Activated CD4-positive, alpha-beta T cell treated with anti-CD3 and anti-CD28 coated beads, Interleukin-10, Interleukin-2, amounts not matched to agents 100 ng/mL and 50 ng/mL, durations not matched to agents 16 hours and 8 hours (primary cell): ENCODE results near the gene HOATZ.

Source experiments
- DNase-seq: peaks from one replicate; pipeline ENCODE4 v3.0.0-alpha.2; 2020

The HOATZ gene

DNA sequence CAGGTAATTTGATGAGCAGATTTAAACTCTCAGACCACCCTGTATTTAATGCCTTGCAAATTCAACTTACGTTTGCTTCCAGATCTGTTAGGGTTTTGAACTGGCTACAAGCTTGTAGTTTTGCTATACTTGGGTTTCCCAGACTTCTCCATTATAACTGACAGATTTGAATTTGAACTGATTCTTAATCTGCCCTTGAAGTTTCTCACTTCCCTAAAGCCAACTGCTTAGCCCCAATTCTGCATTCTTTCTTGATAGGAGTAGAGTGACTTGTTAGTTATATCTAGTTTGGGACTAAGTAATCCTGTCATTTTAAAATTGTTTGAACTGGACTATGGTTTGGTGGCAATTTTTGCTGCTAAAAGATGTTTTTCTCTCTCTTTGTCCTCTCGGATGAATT, 35.7 kb downstream of the HOATZ start:
- DNase-seq = no peak

GRCh38 chr11:111554532-111554931, 40.0 kb downstream of the HOATZ start:
- no peak for DNase-seq

- DNase-seq = no peak
These were observed 40.7 kb downstream of the HOATZ start for GRCh38 chr11:111555255-111555654.

GRCh38 chr11:111557425-111558111, 43.0 kb downstream of the HOATZ start:
- DNase-seq = no peak

DNA sequence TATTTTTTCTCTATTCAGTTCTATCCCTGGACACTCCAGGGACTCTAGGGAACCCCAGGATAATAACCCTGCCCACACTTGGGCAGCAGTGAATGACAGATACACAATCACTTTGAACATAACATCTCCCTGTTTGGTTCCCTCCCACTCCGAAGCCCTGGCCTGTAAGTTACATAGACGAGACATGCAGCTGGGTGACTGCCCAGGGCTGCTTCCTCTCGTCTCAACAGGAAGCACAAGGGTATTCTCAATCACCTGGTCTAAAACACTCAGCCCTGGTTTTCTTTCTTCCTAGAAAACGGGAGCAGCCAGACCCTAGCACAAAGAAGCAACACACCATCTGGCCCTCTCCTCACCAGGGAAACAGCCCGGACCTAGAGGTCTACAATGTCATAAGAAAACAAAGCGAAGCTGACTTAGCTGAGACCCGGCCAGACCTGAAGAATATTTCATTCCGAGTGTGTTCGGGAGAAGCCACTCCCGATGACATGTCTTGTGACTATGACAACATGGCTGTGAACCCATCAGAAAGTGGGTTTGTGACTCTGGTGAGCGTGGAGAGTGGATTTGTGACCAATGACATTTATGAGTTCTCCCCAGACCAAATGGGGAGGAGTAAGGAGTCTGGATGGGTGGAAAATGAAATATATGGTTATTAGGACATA, 45.4 kb downstream of the HOATZ start:
- DNase-seq = no peak

DNA sequence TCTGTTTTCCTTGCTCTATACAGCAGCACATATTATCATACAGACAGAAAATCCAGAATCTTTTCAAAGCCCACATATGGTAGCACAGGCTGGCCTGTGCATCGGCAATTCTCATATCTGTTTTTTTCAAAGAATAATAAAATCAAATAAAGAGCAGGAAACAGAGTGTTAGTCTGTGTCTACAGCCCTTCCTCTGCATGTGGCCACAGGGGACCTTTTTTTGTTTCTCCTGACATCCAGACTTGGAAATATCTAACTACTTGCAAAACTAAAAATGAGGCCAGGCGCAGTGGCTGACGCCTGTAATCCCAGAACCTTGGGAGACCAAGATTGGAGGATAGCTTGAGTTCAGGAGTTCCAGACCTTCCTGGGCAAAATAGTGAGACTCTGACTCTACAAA, 46.2 kb downstream of the HOATZ start:
- no peak for DNase-seq

DNA sequence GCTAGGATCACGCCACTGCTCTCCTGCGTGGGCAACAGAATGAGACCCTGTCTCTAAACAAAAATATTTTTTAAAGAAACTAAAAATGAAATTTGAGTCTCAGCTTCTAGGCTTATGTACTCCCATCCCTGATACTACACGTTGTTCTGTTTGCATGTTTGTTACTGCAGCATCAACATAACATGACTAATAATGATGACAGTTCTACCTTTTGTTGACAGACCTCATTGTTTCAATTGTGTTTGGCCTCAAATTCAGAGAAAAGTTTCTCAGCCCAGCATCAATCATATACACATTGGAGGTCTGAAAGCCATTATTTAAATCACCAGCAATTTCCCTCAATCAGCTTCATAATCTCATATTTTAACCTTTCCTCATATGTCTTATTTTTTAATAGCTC, 46.7 kb downstream of the HOATZ start:
- no peak for DNase-seq

DNA sequence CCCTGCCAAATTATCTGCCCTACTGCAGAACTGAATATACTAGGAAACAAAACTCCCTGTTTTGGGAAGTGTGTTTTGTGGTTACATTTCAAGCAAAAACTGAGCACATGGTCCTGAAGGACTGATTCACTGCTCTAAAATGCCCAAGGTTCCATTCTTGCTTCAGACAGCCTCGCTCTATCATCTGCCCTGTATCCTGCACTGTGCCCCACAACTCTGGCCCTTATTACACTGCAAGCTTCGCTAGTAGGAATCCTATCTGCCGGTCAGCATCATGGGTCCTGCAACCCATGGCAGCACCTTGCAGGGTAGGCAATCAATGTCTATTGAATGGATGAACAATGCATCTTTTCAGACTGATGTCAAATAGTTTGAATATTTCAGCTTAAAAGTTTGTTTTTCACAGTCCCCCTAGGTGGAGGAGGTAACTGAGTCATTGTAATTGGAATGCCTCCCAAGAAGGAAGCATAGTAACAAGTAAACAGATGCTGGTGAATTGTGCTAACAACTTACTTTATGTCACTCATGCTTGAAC, 47.3 kb downstream of the HOATZ start:
- no peak for DNase-seq

DNA sequence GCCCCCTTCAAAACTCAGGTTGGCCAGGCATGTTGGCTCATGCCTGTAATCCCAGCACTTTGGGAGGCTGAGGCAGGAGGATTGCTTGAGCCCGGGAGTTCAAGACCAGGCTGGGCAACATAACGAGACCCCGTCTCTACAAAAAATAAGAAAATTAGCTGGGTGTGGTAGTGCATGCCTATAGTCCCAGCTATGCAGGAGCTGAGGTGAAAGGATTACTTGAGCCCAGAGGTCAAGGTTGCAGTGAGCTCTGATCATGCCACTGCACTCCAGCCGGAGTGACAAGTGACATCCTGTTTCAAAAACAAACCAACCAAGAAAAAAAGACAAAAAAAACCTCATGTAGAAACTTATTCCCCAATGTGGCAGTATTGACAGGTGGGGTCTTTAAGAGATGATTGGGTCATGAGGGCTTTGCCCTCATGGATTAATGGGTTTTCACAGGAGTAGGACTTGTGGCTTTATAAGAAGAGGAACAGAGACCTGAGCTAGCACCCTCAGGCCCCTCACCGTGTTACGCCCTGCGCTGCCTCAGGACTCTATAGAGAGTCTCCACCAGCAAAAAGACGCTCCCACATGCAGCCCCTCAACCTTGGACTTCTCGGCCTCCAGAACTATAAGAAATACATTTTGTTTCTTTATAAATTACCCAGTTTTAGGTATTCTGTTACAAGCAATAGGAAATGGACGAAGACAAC, 48.3 kb downstream of the HOATZ start:
- no peak for DNase-seq

- peak; percentile 74 for DNase-seq
These were observed 50.6 kb downstream of the HOATZ start for GRCh38 chr11:111565114-111565720.

GRCh38 chr11:111566324-111566723, 51.7 kb downstream of the HOATZ start:
- no peak for DNase-seq

- DNase-seq = no peak
These were observed 54.9 kb downstream of the HOATZ start for GRCh38 chr11:111569476-111569875.

- DNase-seq = no peak
These were observed 56.2 kb downstream of the HOATZ start for GRCh38 chr11:111570796-111571195.

- DNase-seq = no peak
These were observed 57.4 kb downstream of the HOATZ start for GRCh38 chr11:111571829-111572501.

DNA sequence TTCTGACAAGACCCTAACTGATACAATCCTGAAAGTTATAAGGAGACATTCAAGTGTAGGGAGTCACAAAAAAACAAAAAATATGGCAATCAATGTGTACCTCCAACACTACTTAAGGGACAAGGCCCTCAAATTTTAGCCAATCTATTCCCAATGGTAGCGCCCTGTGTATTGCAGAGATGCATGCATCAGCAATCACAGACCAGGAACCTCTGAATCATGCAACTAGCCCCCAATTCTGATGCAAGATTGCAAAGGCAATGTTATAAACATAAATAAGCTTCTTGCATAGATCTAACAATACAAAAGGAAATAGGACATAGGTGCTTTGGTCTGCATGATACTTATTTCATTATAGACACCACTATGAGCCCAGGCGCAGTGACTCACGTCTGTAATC, 58.0 kb downstream of the HOATZ start:
- no peak for DNase-seq

DNA sequence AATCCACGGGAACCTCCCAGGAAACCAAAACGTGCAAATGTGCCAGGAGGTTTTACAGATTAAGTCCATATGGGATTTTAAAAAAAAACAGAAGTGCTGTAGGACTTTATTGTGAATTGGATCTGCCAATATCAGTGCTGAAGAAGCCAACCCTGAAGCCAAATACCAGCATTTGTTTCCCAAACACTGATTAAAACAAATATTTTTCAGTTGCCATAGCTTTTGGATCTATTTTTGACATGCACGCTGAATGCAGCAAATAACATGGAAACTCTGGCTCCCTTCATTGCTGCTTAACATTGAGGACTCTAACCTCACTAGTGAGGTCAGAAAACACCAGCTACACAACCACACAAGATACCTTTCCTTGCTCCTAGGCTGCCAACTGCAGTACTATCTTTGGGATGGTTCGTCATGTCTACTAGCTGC, 59.3 kb downstream of the HOATZ start:
- no peak for DNase-seq

GRCh38 chr11:111574373-111575225, 60.0 kb downstream of the HOATZ start:
- DNase-seq = no peak

DNA sequence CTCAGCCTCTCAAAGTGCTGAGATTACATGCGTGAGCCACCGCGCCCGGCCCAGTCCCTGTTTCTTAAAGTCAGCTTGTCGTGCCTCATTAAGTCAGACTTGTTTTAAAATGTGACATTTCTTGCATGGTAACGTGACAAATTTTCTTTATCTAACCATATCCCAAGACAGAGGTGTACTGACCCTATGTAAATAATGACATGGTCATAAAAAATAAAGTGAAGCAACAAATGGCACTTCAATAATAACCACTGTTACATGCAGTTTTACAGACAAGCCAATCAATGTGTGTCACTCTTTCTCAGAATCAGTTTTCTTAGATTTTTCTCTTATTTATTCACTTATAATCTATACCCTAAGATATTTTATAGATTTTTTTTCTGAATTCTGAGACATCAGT, 61.2 kb downstream of the HOATZ start:
- DNase-seq = no peak

DNA sequence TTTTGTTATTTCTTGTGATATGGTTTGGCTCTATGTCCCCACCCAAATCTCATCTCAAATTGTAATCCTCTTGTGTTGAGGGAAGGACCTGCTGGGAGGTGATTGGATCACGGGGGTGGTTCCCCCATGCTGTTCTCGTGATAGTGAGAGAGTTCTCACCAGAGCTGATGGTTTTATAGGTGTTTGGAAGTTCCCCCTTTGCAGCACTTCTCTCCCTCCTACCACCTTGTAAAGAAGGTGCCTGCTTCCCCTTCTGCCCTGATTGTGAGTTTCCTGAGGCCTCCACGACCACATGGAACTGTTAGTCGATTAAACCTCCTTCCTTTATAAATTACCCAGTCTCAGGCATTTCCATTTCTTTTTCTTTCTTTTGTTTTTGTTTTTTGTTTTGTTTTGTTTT, 63.2 kb downstream of the HOATZ start:
- DNase-seq = no peak

DNA sequence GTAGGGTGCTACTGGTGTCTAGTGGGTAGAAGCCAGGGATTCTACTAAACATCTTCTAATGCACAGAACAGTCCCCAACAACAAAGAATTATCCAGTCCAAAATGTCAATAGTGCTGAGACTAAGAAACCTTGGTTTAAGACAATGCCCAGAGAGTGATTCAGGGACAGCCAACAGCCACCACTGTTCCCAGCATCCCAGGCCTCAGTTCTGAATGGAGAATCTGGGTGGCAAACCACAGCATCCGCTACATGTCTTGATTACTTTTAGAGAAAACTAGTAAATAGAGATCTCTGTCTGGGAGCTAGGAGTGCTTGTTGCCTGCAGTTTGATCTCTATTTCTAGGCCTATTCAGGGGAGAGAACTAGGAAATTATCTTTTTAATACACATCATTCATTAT, 66.8 kb downstream of the HOATZ start:
- no peak for DNase-seq

GRCh38 chr11:111582163-111582562, 67.6 kb downstream of the HOATZ start:
- no peak for DNase-seq

- no peak for DNase-seq
These were observed 68.3 kb downstream of the HOATZ start for GRCh38 chr11:111582881-111583280.
